HEK293 (cell line): Measurements from ENCODE around the gene KRTAP5-4.

Source experiments
- GLIS2 ChIP-seq: fragments of 450-650 bp; formaldehyde crosslinking; IDR thresholded peaks from 2 replicates; pipeline ENCODE4 v1.5.1; 2016; ENCODE audit warnings: missing biosample characterization, missing genetic modification characterization
- HIC1 ChIP-seq: fragments of 450-650 bp; formaldehyde crosslinking; IDR thresholded peaks from 2 replicates; pipeline ENCODE4 v1.5.1; 2016; ENCODE audit warnings: missing biosample characterization, missing genetic modification characterization
- KLF1 ChIP-seq: fragments of 450-650 bp; formaldehyde crosslinking; IDR thresholded peaks from 2 replicates; pipeline ENCODE4 v1.5.1; 2016; ENCODE audit warnings: missing biosample characterization, missing genetic modification characterization
- KLF10 ChIP-seq: fragments of 450-650 bp; IDR thresholded peaks from 2 replicates; pipeline ENCODE4 v1.5.1; 2018; ENCODE audit warnings: missing biosample characterization, mild to moderate bottlenecking, missing genetic modification characterization
- PATZ1 ChIP-seq: fragments of 450-650 bp; formaldehyde crosslinking; IDR thresholded peaks from 2 replicates; pipeline ENCODE4 v1.5.1; 2016; ENCODE audit warnings: missing biosample characterization, missing genetic modification characterization
- PRDM1 ChIP-seq: fragments of 450-650 bp; formaldehyde crosslinking; IDR thresholded peaks from 2 replicates; pipeline ENCODE4; 2016; ENCODE audit warnings: missing biosample characterization, missing genetic modification characterization
- SP3 ChIP-seq: fragments of 450-650 bp; formaldehyde crosslinking; IDR thresholded peaks from 2 replicates; pipeline ENCODE4 v1.5.1; 2016; ENCODE audit warnings: missing biosample characterization, missing genetic modification characterization
- TRIM28 ChIP-seq: IDR thresholded peaks from 2 replicates; pipeline ENCODE4 v1.6.1; 2011; ENCODE audit warnings: low read length, control low read depth, borderline replicate concordance
- YY1 ChIP-seq: fragments of 450-650 bp; formaldehyde crosslinking; IDR thresholded peaks from 2 replicates; pipeline ENCODE4 v1.5.1; 2018; ENCODE audit warnings: missing biosample characterization, missing genetic modification characterization
- ZBTB21 ChIP-seq: fragments of 450-650 bp; formaldehyde crosslinking; IDR thresholded peaks from 2 replicates; pipeline ENCODE4 v1.5.1; 2017; ENCODE audit warnings: missing biosample characterization, missing genetic modification characterization
- ZBTB44 ChIP-seq: fragments of 450-650 bp; IDR thresholded peaks from 2 replicates; pipeline ENCODE4 v1.5.1; 2018; ENCODE audit warnings: missing biosample characterization, mild to moderate bottlenecking, missing genetic modification characterization
- ZFHX2 ChIP-seq: fragments of 450-650 bp; formaldehyde crosslinking; conservative IDR thresholded peaks from 2 replicates; pipeline ENCODE4 v1.5.1; 2016; ENCODE audit warnings: missing biosample characterization, missing genetic modification characterization
- ZNF121 ChIP-seq: fragments of 450-650 bp; formaldehyde crosslinking; IDR thresholded peaks from 2 replicates; pipeline ENCODE4 v1.5.1; 2016; ENCODE audit warnings: missing biosample characterization, missing genetic modification characterization
- ZNF138 ChIP-seq: fragments of 450-650 bp; formaldehyde crosslinking; IDR thresholded peaks from 2 replicates; pipeline ENCODE4 v1.5.1; 2016; ENCODE audit warnings: missing biosample characterization, missing genetic modification characterization, borderline replicate concordance
- ZNF274 ChIP-seq, 2 experiments: fragments of 200-500 bp in 1 of 2; fragments of 450-650 bp in 1 of 2; sonication (Bioruptor generic) in 1 of 2; formaldehyde crosslinking in 1 of 2; IDR thresholded peaks; 2 replicates each; pipeline versions ENCODE4 v1.5.1 to v1.6.1; 2014 to 2016; ENCODE audit warnings: borderline replicate concordance in 1 of 2, inconsistent platforms in 1 of 2, low read length in 1 of 2, missing biosample characterization in 1 of 2, missing genetic modification characterization in 1 of 2
- ZNF324 ChIP-seq: fragments of 450-650 bp; formaldehyde crosslinking; IDR thresholded peaks from 2 replicates; pipeline ENCODE4 v1.5.1; 2016; ENCODE audit warnings: missing biosample characterization, missing genetic modification characterization
- ZNF335 ChIP-seq: fragments of 450-650 bp; formaldehyde crosslinking; conservative IDR thresholded peaks from 2 replicates; pipeline ENCODE4 v1.5.1; 2016; ENCODE audit warnings: missing biosample characterization, missing genetic modification characterization
- ZNF341 ChIP-seq: fragments of 450-650 bp; formaldehyde crosslinking; IDR thresholded peaks from 2 replicates; pipeline ENCODE4; 2016; ENCODE audit warnings: low read depth, missing biosample characterization, missing genetic modification characterization
- ZNF354C ChIP-seq: fragments of 450-650 bp; formaldehyde crosslinking; IDR thresholded peaks from 2 replicates; pipeline ENCODE4 v1.5.1; 2016; ENCODE audit warnings: missing biosample characterization, missing genetic modification characterization, low read depth, borderline replicate concordance
- ZNF473 ChIP-seq: fragments of 450-650 bp; formaldehyde crosslinking; IDR thresholded peaks from 2 replicates; pipeline ENCODE4 v1.5.1; 2017; ENCODE audit warnings: missing biosample characterization, missing genetic modification characterization
- ZNF510 ChIP-seq: fragments of 450-650 bp; formaldehyde crosslinking; IDR thresholded peaks from 2 replicates; pipeline ENCODE4 v1.5.1; 2018; ENCODE audit warnings: mild to moderate bottlenecking, missing genetic modification characterization, missing biosample characterization; ENCODE audit not compliant: insufficient replicate concordance
- ZNF549 ChIP-seq: fragments of 450-650 bp; IDR thresholded peaks from 2 replicates; pipeline ENCODE4 v1.5.1; 2018; ENCODE audit warnings: missing biosample characterization, missing genetic modification characterization, mild to moderate bottlenecking, inconsistent platforms, moderate library complexity
- ZNF585B ChIP-seq: fragments of 450-650 bp; formaldehyde crosslinking; IDR thresholded peaks from 2 replicates; pipeline ENCODE4 v1.5.1; 2016; ENCODE audit warnings: missing biosample characterization, missing genetic modification characterization
- ZNF704 ChIP-seq: fragments of 450-650 bp; formaldehyde crosslinking; IDR thresholded peaks from 2 replicates; pipeline ENCODE4 v1.5.1; 2016; ENCODE audit warnings: missing biosample characterization, missing genetic modification characterization
- ZNF76 ChIP-seq: fragments of 450-650 bp; formaldehyde crosslinking; IDR thresholded peaks from 2 replicates; pipeline ENCODE4; 2016; ENCODE audit warnings: low read depth, missing biosample characterization, missing genetic modification characterization, borderline replicate concordance
- ZNF768 ChIP-seq: fragments of 450-650 bp; formaldehyde crosslinking; IDR thresholded peaks from 2 replicates; pipeline ENCODE4 v1.5.1; 2018; ENCODE audit warnings: missing biosample characterization, mild to moderate bottlenecking, missing genetic modification characterization
- ZNF843 ChIP-seq: fragments of 450-650 bp; formaldehyde crosslinking; IDR thresholded peaks from 2 replicates; pipeline ENCODE4 v1.5.1; 2016; ENCODE audit warnings: missing biosample characterization, missing genetic modification characterization
- ZXDB ChIP-seq: fragments of 450-650 bp; formaldehyde crosslinking; IDR thresholded peaks from 2 replicates; pipeline ENCODE4 v1.5.1; 2016; ENCODE audit warnings: missing biosample characterization, missing genetic modification characterization
- TF ChIP-seq, protein P1 (sequence below): fragments of 450-650 bp; formaldehyde crosslinking; IDR thresholded peaks from 2 replicates; pipeline ENCODE4 v1.5.1; 2016; ENCODE audit warnings: missing biosample characterization, missing genetic modification characterization

KRTAP5-4 gene

DNA sequence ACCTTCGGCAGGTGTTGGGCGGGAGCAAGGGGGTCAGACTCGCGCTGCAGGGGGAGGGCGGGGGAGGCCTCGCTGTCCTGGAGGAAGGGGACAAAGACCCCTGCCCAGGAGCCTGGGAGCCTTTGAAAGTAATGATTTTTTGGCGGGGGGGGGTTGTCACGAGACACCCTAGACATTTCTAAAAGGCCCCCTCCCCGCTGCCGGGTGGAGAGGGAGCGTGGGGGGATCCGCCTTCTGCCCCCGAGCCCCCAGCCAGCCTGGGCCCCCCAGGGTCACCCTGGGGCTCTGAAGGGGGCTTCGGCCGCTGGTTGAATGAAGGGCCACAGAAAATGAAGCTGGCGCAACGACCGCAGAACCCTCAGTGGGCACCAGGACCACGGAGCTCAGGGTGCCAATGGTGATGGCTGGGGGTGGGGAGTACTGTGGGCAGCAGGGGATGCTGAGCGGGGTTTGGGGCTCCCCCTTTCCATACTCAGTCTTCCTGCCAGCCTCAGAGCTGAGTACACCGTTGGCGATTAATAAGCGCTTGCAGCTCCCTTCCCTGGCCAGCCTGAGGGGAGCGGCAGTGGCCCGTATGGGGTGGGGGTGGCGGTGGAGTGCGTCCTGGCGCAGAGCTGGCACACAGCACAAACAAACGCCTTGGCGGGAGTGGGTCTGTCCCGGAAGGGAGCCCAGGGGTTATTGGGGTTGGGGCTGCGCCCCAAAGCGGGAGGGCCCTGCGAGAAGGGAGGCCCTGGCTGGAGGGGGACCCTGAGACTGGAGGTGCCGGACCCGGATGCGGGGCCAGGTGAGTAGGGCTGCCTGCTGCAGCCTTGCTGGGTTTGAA is 48.6 kb downstream of the KRTAP5-4 start (continued):
- TF ChIP-seq, protein P1, sequence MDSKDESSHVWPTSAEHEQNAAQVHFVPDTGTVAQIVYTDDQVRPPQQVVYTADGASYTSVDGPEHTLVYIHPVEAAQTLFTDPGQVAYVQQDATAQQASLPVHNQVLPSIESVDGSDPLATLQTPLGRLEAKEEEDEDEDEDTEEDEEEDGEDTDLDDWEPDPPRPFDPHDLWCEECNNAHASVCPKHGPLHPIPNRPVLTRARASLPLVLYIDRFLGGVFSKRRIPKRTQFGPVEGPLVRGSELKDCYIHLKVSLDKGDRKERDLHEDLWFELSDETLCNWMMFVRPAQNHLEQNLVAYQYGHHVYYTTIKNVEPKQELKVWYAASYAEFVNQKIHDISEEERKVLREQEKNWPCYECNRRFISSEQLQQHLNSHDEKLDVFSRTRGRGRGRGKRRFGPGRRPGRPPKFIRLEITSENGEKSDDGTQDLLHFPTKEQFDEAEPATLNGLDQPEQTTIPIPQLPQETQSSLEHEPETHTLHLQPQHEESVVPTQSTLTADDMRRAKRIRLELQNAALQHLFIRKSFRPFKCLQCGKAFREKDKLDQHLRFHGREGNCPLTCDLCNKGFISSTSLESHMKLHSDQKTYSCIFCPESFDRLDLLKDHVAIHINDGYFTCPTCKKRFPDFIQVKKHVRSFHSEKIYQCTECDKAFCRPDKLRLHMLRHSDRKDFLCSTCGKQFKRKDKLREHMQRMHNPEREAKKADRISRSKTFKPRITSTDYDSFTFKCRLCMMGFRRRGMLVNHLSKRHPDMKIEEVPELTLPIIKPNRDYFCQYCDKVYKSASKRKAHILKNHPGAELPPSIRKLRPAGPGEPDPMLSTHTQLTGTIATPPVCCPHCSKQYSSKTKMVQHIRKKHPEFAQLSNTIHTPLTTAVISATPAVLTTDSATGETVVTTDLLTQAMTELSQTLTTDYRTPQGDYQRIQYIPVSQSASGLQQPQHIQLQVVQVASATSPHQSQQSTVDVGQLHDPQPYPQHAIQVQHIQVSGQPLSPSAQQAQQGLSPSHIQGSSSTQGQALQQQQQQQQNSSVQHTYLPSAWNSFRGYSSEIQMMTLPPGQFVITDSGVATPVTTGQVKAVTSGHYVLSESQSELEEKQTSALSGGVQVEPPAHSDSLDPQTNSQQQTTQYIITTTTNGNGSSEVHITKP (tag by site-specific recombination), result no peak
- TF ChIP-seq ZNF843 (tag by site-specific recombination) (no peak), ZNF138 (tag by site-specific recombination) (no peak), ZNF341 (no peak), KLF1 (peak; percentile 35; the same call in 1 of the 2 replicates), KLF10 (tag by site-specific recombination) (no peak), ZNF473 (no peak), ZNF335 (0 out of 2 replicates have a peak, but pooled peaks have one; percentile 31), PRDM1 (tag by site-specific recombination) (no peak), YY1 (tag by site-specific recombination) (no peak), PATZ1 (peak; percentile 84), ZFHX2 (tag by site-specific recombination) (no peak), ZNF510 (tag by site-specific recombination) (no peak), ZNF768 (tag by site-specific recombination) (no peak), ZBTB44 (tag by site-specific recombination) (no peak), ZNF549 (tag by site-specific recombination) (no peak), ZNF274 (IDR thresholded peaks at IDR 0.05; ENCODE audit: low read length) (no peak), ZNF274 (tag by site-specific recombination; IDR thresholded peaks at IDR 0.05; ENCODE audit: borderline replicate concordance) (no peak), GLIS2 (0 out of 2 replicates have a peak, but pooled peaks have one; percentile 19), ZXDB (tag by site-specific recombination) (no peak), ZNF324 (tag by site-specific recombination) (no peak), ZBTB21 (tag by site-specific recombination) (no peak), ZNF354C (tag by site-specific recombination) (no peak), ZNF704 (tag by site-specific recombination) (no peak), ZNF121 (tag by site-specific recombination) (0 out of 2 replicates have a peak, but pooled peaks have one; percentile 10), ZNF585B (tag by site-specific recombination) (no peak), SP3 (tag by site-specific recombination) (no peak), TRIM28 (no peak), HIC1 (tag by site-specific recombination) (peak; percentile 84), ZNF76 (tag by site-specific recombination) (no peak)
